A549 (cell line): ENCODE data around the gene CLSTN2. TPM values are rescaled to one million over a fixed set of nuclear protein-coding genes. Genes with fewer than 3 reads are reported as not detected.

ENCODE experiments used
- ATAC-seq, 2 experiments: fragments of 200-7000 bp in 1 of 2; fragments of >200 bp in 1 of 2; cut with Nextera tagmentation in 1 of 2; cut with Tn5 transposase in 1 of 2; 3 replicates each; pipeline versions ENCODE4 v1.8.0 to v1.9.1; 2018 to 2020; ENCODE audit warnings: mild to moderate bottlenecking in 1 of 2, moderate library complexity in 1 of 2
- CTCF ChIA-PET: fragments of 300-600 bp; sonication (Branson Sonifier 250); formaldehyde crosslinking; extraction: SDS; loops from one replicate; lab custom pipeline; 2021; ENCODE audit warnings: antibody characterized with exemption, inconsistent platforms; lab: Yijun Ruan, JAX
- POLR2A ChIA-PET: fragments of 350-600 bp; formaldehyde crosslinking; extraction: SDS; loops from one replicate; lab custom pipeline; 2021; ENCODE audit warnings: antibody characterized with exemption, inconsistent platforms; lab: Yijun Ruan, JAX
- DNase-seq, 2 experiments: peaks; one replicate each; pipeline versions ENCODE4 v3.0.0 to v3.0.0-alpha.2; 2011 to 2016; ENCODE audit warnings: low read depth in 1 of 2, low spot score in 1 of 2
- FAIRE-seq: peaks from 2 replicates; lab custom pipeline; 2011; peaks lifted over from hg19 to GRCh38; lab: Jason Lieb, UNC
- H3K27ac ChIP-seq, 2 experiments: fragments of >200 bp; sonication (Bioruptor Twin); formaldehyde crosslinking; 3 replicates each; pipeline ENCODE4 v1.5.1; 2016 to 2017
- H3K4me1 ChIP-seq: fragments of >200 bp; sonication (Bioruptor Twin); formaldehyde crosslinking; 3 replicates; pipeline ENCODE4 v1.6.1; 2016
- H3K4me2 ChIP-seq: fragments of >200 bp; sonication (Bioruptor Twin); formaldehyde crosslinking; 3 replicates; pipeline ENCODE4 v1.6.1; 2016
- H3K4me3 ChIP-seq: fragments of >200 bp; sonication (Bioruptor Twin); formaldehyde crosslinking; 3 replicates; pipeline ENCODE4 v1.5.1; 2016
- H3K9me3 ChIP-seq: fragments of >200 bp; sonication (Bioruptor Twin); formaldehyde crosslinking; 3 replicates; pipeline ENCODE4 v1.6.1; 2016
- CHD4 ChIP-seq: fragments of 200-600 bp; sonication (generic); IDR thresholded peaks from 2 replicates; pipeline ENCODE4 v1.6.1; 2016; ENCODE audit warnings: antibody characterized with exemption, mild to moderate bottlenecking, borderline replicate concordance
- E2F6 ChIP-seq: IDR thresholded peaks from 2 replicates; pipeline ENCODE4 v1.6.1; 2012; ENCODE audit warnings: low read depth, borderline replicate concordance
- EHF ChIP-seq: fragments of 250-450 bp; sonication (Bioruptor Pico); IDR thresholded peaks from 2 replicates; pipeline ENCODE4 v1.5.0; 2020; ENCODE audit warnings: mild to moderate bottlenecking
- EHMT2 ChIP-seq: fragments of 200-600 bp; sonication (generic); IDR thresholded peaks from 2 replicates; pipeline ENCODE4 v1.6.1; 2016; ENCODE audit warnings: antibody characterized with exemption, low read depth, mild to moderate bottlenecking, moderate library complexity
- HMGXB4 ChIP-seq: fragments of 250-450 bp; sonication (Bioruptor Pico); IDR thresholded peaks from 2 replicates; pipeline ENCODE4 v1.5.0; 2021; ENCODE audit warnings: mild to moderate bottlenecking, moderate library complexity, borderline replicate concordance
- HOXA7 ChIP-seq: fragments of 250-450 bp; sonication (Bioruptor Pico); IDR thresholded peaks from 2 replicates; pipeline ENCODE4 v1.5.0; 2020; ENCODE audit warnings: mild to moderate bottlenecking, moderate library complexity
- HOXB13 ChIP-seq: fragments of 250-450 bp; sonication (Bioruptor Pico); IDR thresholded peaks from 2 replicates; pipeline ENCODE4 v1.5.0; 2020; ENCODE audit warnings: low read depth, mild to moderate bottlenecking, moderate library complexity
- HOXB5 ChIP-seq: fragments of 250-450 bp; sonication (Bioruptor Pico); IDR thresholded peaks from 2 replicates; pipeline ENCODE4 v1.5.0; 2020; ENCODE audit warnings: mild to moderate bottlenecking, moderate library complexity
- KDM1A ChIP-seq: fragments of 200-600 bp; sonication (generic); IDR thresholded peaks from 2 replicates; pipeline ENCODE4 v1.6.1; 2016; ENCODE audit warnings: low read depth, mild to moderate bottlenecking
- KDM5A ChIP-seq: fragments of 200-600 bp; sonication (generic); IDR thresholded peaks from 2 replicates; pipeline ENCODE4 v1.6.1; 2016; ENCODE audit warnings: antibody characterized with exemption, mild to moderate bottlenecking
- MAFK ChIP-seq: fragments of 450-650 bp; IDR thresholded peaks from 2 replicates; pipeline ENCODE4 v1.6.1; 2014; ENCODE audit not compliant: partially characterized antibody
- MAX ChIP-seq: IDR thresholded peaks from 2 replicates; pipeline ENCODE4 v1.6.1; 2012
- PBX3 ChIP-seq: IDR thresholded peaks from 2 replicates; pipeline ENCODE4 v1.6.1; 2012
- POLR2AphosphoS2 ChIP-seq: conservative IDR thresholded peaks from 2 replicates; pipeline ENCODE4 v1.6.1; 2012; ENCODE audit warnings: low read length, improper control_type of control experiment, inconsistent platforms
- RCOR1 ChIP-seq: fragments of 150-350 bp; IDR thresholded peaks from 2 replicates; pipeline ENCODE4 v1.6.1; 2014; ENCODE audit warnings: antibody characterized with exemption, low read length, low read depth
- REST ChIP-seq: fragments of 200-600 bp; sonication (generic); IDR thresholded peaks from 2 replicates; pipeline ENCODE4 v1.6.1; 2016; ENCODE audit warnings: antibody characterized with exemption, mild to moderate bottlenecking, moderate library complexity
- RFX5 ChIP-seq: fragments of 450-650 bp; IDR thresholded peaks from 2 replicates; pipeline ENCODE4 v1.7.1; 2014; ENCODE audit warnings: antibody characterized with exemption, mild to moderate bottlenecking, moderate library complexity
- SMC3 ChIP-seq: fragments of >200 bp; sonication (Bioruptor Twin); formaldehyde crosslinking; IDR thresholded peaks from 3 replicates; pipeline ENCODE4 v1.6.1; 2018; ENCODE audit warnings: inconsistent platforms
- SREBF2 ChIP-seq: fragments of 450-650 bp; IDR thresholded peaks from 2 replicates; pipeline ENCODE4 v1.6.1; 2014; ENCODE audit warnings: mild to moderate bottlenecking, moderate library complexity
- WGBS: methylation state at CpG from one replicate; pipeline ENCODE4 v1.1.6; 2017; ENCODE audit errors: missing lambda C conversion rate; 5-methylcytosine and 5-hydroxymethylcytosine counted together
- polyA plus RNA-seq, 4 experiments: library from polyadenylated mRNA; depleted of rRNA in 3 of 4; stranded (reverse); fragments of >200 nt; fragmentation: RNase III in 1 of 4; extraction: RNeasy Plus Mini Kit Qiagen cat#74134 plus additional on column Dnase treatment in 1 of 4; gene quantifications; 2 replicates in 3 of 4; 3 replicates in 1 of 4; pipeline ENCODE4 v1.2.3, GENCODE V29; 2011 to 2017

CLSTN2 gene
- polyA plus RNA-seq, 2 of the 4 experiments (the other 2 are of a cell fraction) = 0.03 to 0.04 TPM

- 0% methylated on average over 1 of the region's 1 CpG for WGBS
- no peak for ATAC-seq
- no peak for TF ChIP-seq MAFK
- no peak for TF ChIP-seq HMGXB4 (CRISPR knock-in tag)
- TF ChIP-seq RFX5 = no peak
- TF ChIP-seq CHD4 = no peak
- no peak for TF ChIP-seq EHF
- no peak for TF ChIP-seq E2F6
- no peak for TF ChIP-seq HOXA7 (CRISPR knock-in tag)
- TF ChIP-seq REST = no peak
- no peak for TF ChIP-seq SMC3
- no peak for TF ChIP-seq SREBF2
- no peak for TF ChIP-seq KDM1A
- TF ChIP-seq POLR2AphosphoS2 = no peak
- ChIA-PET POLR2A (no interaction called here), CTCF (no interaction called here)
- H3K4me3 ChIP-seq = no peak overlapping the region
- H3K27ac ChIP-seq = no peak overlapping the region
- H3K4me2 ChIP-seq = no peak overlapping the region
- no peaks in the 10 kb centered on the region for H3K4me1 ChIP-seq
- no peaks in the 10 kb centered on the region for H3K9me3 ChIP-seq
- no peak for FAIRE-seq
- no peak for DNase-seq
Measured at GRCh38 chr3:140288595-140288994, 353.6 kb downstream of the CLSTN2 start.

- CTCF ChIA-PET = no interaction called here
- no peak for TF ChIP-seq RFX5
- Histone ChIP-seq H3K4me3 (no peak overlapping the region), H3K4me2 (no peak overlapping the region), H3K4me1 (no peaks in the 10 kb centered on the region), H3K9me3 (no peaks in the 10 kb centered on the region), H3K27ac (no peak overlapping the region)
- FAIRE-seq (no peak), ATAC-seq (no peak), DNase-seq (no peak)
- 4% methylated on average over 2 of the region's 2 CpGs for WGBS
- POLR2A ChIA-PET = no interaction called here
Measured at GRCh38 chr3:140290105-140290504, 355.1 kb downstream of the CLSTN2 start.

GRCh38 chr3:140292170-140292569, 357.2 kb downstream of the CLSTN2 start:
- ChIA-PET CTCF (no interaction called here), POLR2A (no interaction called here)
- 56% methylated on average over 2 of the region's 2 CpGs for WGBS
- Histone ChIP-seq H3K4me3 (no peak overlapping the region), H3K4me1 (no peaks in the 10 kb centered on the region), H3K27ac (no peak overlapping the region), H3K9me3 (no peaks in the 10 kb centered on the region)
- FAIRE-seq (no peak), DNase-seq (no peak), ATAC-seq (no peak)
- TF ChIP-seq PBX3 (no peak), RCOR1 (no peak), HOXB13 (CRISPR knock-in tag) (no peak), MAX (no peak), SREBF2 (no peak), HOXB5 (CRISPR knock-in tag) (no peak), EHMT2 (no peak), KDM5A (no peak), MAFK (no peak)
- TF ChIP-seq, all 56 proteins: peak for 0
- H3K4me2 ChIP-seq = no peak overlapping the region
